ENCODE results near the gene SPATA20. TPM values are rescaled to one million over a fixed set of nuclear protein-coding genes. Genes with fewer than 3 reads are reported as not detected.
A peak's percentile ranks its signal among the peaks of the same experiment; 100 is the strongest.

The SPATA20 gene
- total RNA-seq, 2 experiments from 2014 or later: 29.9 to 35.2 TPM

DNA sequence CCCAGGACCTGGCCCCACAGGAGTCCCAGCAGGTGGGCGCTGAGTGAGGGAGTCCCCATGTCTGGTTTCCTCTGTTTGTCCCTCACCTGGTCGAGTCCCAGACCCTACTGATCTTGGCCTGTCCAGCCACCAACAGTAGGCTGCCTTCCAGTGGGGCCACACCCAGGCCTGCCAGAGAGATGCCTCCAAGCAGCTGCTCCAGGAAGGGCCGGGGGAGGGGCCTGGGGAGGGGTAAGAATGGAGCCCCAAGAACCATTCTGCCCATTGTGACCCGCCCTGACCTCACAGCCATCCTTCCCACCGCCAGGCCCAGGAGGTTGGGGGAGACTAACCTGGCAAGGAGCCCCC lies 736 bp downstream of the SPATA20 start:
- no peak for ATAC-seq
- H3K27ac Mint-ChIP-seq: peak overlapping the region; percentile 76
- no peak for DNase-seq
- CTCF ChIA-PET: interaction anchor here (1.0 to 3.2 kb wide), 7 partner anchors 13 to 304 kb away, joined by 3 to 15 read pairs (median 8); partner anchors contain the start of gene CACNA1G
- peaks cover 9% of the 10 kb centered on the region for H3K4me1 Mint-ChIP-seq
- peak overlapping the region; percentile 75 for H3K4me3 Mint-ChIP-seq
- H3K9me3 Mint-ChIP-seq (ENCODE audit: low read depth): no peaks in the 10 kb centered on the region
- peaks cover 9% of the 10 kb centered on the region for H3K27me3 Mint-ChIP-seq
- H3K36me3 Mint-ChIP-seq: no peaks in the 10 kb centered on the region

DNA sequence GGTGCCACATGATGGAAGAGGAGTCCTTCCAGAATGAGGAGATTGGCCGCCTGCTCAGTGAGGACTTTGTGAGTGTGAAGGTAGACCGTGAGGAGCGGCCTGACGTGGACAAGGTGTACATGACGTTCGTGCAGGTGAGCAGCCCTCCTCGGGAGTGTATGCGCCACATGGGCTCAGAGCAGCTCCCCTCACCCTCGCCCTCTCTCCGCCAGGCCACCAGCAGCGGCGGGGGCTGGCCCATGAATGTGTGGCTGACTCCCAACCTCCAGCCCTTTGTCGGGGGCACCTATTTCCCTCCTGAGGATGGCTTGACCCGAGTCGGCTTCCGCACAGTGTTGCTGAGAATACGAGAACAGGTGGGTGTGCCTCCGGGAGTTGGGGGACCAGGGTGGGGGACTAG lies 1.9 kb downstream of the SPATA20 start:
- DNase-seq (no peak), ATAC-seq (no peak)
- Mint-ChIP-seq H3K36me3 (no peaks in the 10 kb centered on the region), H3K4me3 (no peak overlapping the region), H3K27ac (no peak overlapping the region), H3K4me1 (peaks cover 8% of the 10 kb centered on the region), H3K9me3 (ENCODE audit: low read depth) (no peaks in the 10 kb centered on the region), H3K27me3 (peaks cover 9% of the 10 kb centered on the region)
- CTCF ChIA-PET: interaction anchor here (1.1 to 3.3 kb wide), 3 partner anchors 13 to 303 kb away, joined by 3 to 20 read pairs (median 4); no protein-coding TSS in a partner anchor

- no peak overlapping the region for H3K4me3 Mint-ChIP-seq
- DNase-seq (no peak), ATAC-seq (no peak)
- no peaks in the 10 kb centered on the region for H3K36me3 Mint-ChIP-seq
- no peak overlapping the region for H3K27ac Mint-ChIP-seq
- H3K27me3 Mint-ChIP-seq: peaks cover 9% of the 10 kb centered on the region
- H3K4me1 Mint-ChIP-seq: peaks cover 8% of the 10 kb centered on the region
- no peaks in the 10 kb centered on the region for H3K9me3 Mint-ChIP-seq (ENCODE audit: low read depth)
- CTCF ChIA-PET: interaction anchor here (1.1 to 3.3 kb wide), 3 partner anchors 13 to 303 kb away, joined by 3 to 20 read pairs (median 4); no protein-coding TSS in a partner anchor
Observed at GRCh38 chr17:50549256-50549941, 2.4 kb downstream of the SPATA20 start.

GRCh38 chr17:50549969-50550368 lies 3.0 kb downstream of the SPATA20 start:
- DNase-seq: no peak
- H3K4me3 Mint-ChIP-seq: no peak overlapping the region
- H3K36me3 Mint-ChIP-seq: no peaks in the 10 kb centered on the region
- no peak for ATAC-seq
- CTCF ChIA-PET: interaction anchor here (1.1 to 3.3 kb wide), 2 partner anchors 12 to 77 kb away, joined by 4 to 20 read pairs; no protein-coding TSS in a partner anchor
- H3K27me3 Mint-ChIP-seq: peaks cover 9% of the 10 kb centered on the region
- H3K27ac Mint-ChIP-seq: no peak overlapping the region
- no peaks in the 10 kb centered on the region for H3K9me3 Mint-ChIP-seq (ENCODE audit: low read depth)
- peaks cover 8% of the 10 kb centered on the region for H3K4me1 Mint-ChIP-seq

- Mint-ChIP-seq H3K4me3 (no peak overlapping the region), H3K27me3 (peaks cover 4% of the 10 kb centered on the region), H3K4me1 (peaks cover 8% of the 10 kb centered on the region), H3K36me3 (no peaks in the 10 kb centered on the region), H3K27ac (no peak overlapping the region), H3K9me3 (ENCODE audit: low read depth) (no peaks in the 10 kb centered on the region)
- DNase-seq: no peak
- CTCF ChIA-PET: interaction anchor here (1.4 to 3.3 kb wide), 2 partner anchors 25 to 76 kb away, joined by 3 to 20 read pairs; no protein-coding TSS in a partner anchor
- ATAC-seq: no peak
Observed at GRCh38 chr17:50550661-50551432, 3.9 kb downstream of the SPATA20 start.

- no peak overlapping the region for H3K4me3 Mint-ChIP-seq
- peaks cover 8% of the 10 kb centered on the region for H3K4me1 Mint-ChIP-seq
- no peaks in the 10 kb centered on the region for H3K9me3 Mint-ChIP-seq (ENCODE audit: low read depth)
- DNase-seq (no peak), ATAC-seq (no peak)
- H3K27me3 Mint-ChIP-seq: peaks cover under 1% of the 10 kb centered on the region
- no peak overlapping the region for H3K27ac Mint-ChIP-seq
- CTCF ChIA-PET: interaction anchor here (1.4 to 3.3 kb wide), 2 partner anchors 24 to 75 kb away, joined by 3 to 20 read pairs; no protein-coding TSS in a partner anchor
- H3K36me3 Mint-ChIP-seq: no peaks in the 10 kb centered on the region
Observed at GRCh38 chr17:50551433-50551815, 4.5 kb downstream of the SPATA20 start.

GRCh38 chr17:50551884-50552283 lies 4.9 kb downstream of the SPATA20 start:
- CTCF ChIA-PET: no interaction called here
- DNase-seq (no peak), ATAC-seq (no peak)
- H3K36me3 Mint-ChIP-seq: no peaks in the 10 kb centered on the region
- H3K27me3 Mint-ChIP-seq: no peaks in the 10 kb centered on the region
- no peak overlapping the region for H3K4me3 Mint-ChIP-seq
- H3K9me3 Mint-ChIP-seq (ENCODE audit: low read depth): no peaks in the 10 kb centered on the region
- H3K4me1 Mint-ChIP-seq: peaks cover 5% of the 10 kb centered on the region
- H3K27ac Mint-ChIP-seq: no peak overlapping the region

DNA sequence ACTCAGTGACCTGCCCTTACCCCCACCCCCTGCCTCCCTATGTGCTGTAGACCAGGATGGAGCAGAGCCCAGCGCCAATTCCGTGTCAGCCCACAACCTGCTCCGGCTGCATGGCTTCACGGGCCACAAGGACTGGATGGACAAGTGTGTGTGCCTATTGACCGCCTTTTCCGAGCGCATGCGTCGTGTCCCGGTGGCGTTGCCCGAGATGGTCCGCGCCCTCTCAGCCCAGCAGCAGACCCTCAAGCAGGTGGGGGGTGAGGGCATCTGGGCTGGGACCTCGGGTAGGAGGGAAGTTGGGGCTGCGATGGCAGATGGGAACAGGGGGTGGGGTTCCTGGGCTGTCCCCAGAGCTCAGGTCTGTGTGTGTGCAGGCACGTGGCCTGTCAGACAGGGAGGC lies 7.2 kb downstream of the SPATA20 start:
- Mint-ChIP-seq H3K4me3 (no peak overlapping the region), H3K36me3 (no peaks in the 10 kb centered on the region), H3K9me3 (ENCODE audit: low read depth) (no peaks in the 10 kb centered on the region), H3K27ac (no peak overlapping the region), H3K4me1 (peaks cover 4% of the 10 kb centered on the region), H3K27me3 (peaks cover 21% of the 10 kb centered on the region)
- no peak for ATAC-seq
- DNase-seq: no peak
- CTCF ChIA-PET: no interaction called here

GRCh38 chr17:50556803-50557202 lies 9.8 kb downstream of the SPATA20 start:
- CTCF ChIA-PET: interaction anchor here (1.3 kb wide), 1 partner anchor 71 kb away, joined by 4 read pairs; no protein-coding TSS in a partner anchor
- Mint-ChIP-seq H3K4me1 (peaks cover 13% of the 10 kb centered on the region), H3K27me3 (peaks cover 31% of the 10 kb centered on the region), H3K9me3 (ENCODE audit: low read depth) (no peaks in the 10 kb centered on the region), H3K36me3 (no peaks in the 10 kb centered on the region), H3K4me3 (no peak overlapping the region), H3K27ac (no peak overlapping the region)
- no peak for DNase-seq
- ATAC-seq: no peak

GRCh38 chr17:50557630-50558029 lies 10.7 kb downstream of the SPATA20 start:
- Mint-ChIP-seq H3K27ac (no peak overlapping the region), H3K36me3 (no peaks in the 10 kb centered on the region), H3K27me3 (peaks cover 38% of the 10 kb centered on the region), H3K4me3 (no peak overlapping the region), H3K4me1 (peaks cover 18% of the 10 kb centered on the region), H3K9me3 (ENCODE audit: low read depth) (no peaks in the 10 kb centered on the region)
- ATAC-seq (no peak), DNase-seq (no peak)
- CTCF ChIA-PET: no interaction called here

DNA sequence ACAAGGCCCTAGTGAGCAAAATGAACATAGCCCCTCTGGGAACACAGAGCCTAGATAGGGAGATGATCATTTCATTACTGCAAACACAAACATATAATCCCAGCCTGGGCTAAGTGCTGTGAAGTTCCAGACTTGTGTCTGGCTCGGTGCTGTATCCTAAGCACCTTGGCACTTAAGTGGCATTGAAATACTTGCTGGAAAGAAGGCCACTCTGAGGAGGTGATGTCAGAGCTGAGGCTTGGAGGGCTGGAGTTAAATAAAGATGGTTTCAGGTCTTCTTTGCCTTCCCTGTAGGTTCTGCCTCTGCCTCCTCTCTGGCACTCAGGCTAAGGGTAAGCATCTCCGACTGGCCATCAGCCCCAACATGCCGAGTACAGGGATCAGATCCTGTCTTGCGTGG lies 11.1 kb downstream of the SPATA20 start:
- no peak for DNase-seq
- no peak overlapping the region for H3K4me3 Mint-ChIP-seq
- CTCF ChIA-PET: no interaction called here
- no peaks in the 10 kb centered on the region for H3K36me3 Mint-ChIP-seq
- no peak for ATAC-seq
- no peak overlapping the region for H3K27ac Mint-ChIP-seq
- H3K9me3 Mint-ChIP-seq (ENCODE audit: low read depth): no peaks in the 10 kb centered on the region
- H3K4me1 Mint-ChIP-seq: peaks cover 18% of the 10 kb centered on the region
- H3K27me3 Mint-ChIP-seq: peaks cover 43% of the 10 kb centered on the region

DNA sequence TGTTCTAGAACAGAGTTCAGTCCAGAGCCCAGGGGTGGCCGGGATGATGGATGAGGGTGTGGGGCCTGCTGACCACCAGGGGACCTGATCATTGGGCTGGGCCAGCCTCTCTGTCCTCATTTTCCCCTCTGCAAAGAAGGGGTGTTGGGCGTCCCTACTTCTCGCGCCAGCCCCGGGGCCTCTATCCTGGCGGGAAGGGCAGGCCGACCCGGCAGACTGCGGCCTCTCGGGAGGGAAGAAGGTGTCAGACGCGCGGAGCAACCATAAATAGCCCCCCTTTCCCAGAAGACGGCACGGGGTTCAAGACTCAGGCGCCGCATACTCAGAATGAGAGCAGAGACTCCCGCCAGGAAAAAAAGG lies 11.6 kb downstream of the SPATA20 start:
- Mint-ChIP-seq H3K27ac (no peak overlapping the region), H3K36me3 (no peaks in the 10 kb centered on the region), H3K4me1 (peaks cover 18% of the 10 kb centered on the region), H3K9me3 (ENCODE audit: low read depth) (no peaks in the 10 kb centered on the region), H3K27me3 (peaks cover 47% of the 10 kb centered on the region), H3K4me3 (no peak overlapping the region)
- ATAC-seq (no peak), DNase-seq (no peak)
- CTCF ChIA-PET: no interaction called here

DNA sequence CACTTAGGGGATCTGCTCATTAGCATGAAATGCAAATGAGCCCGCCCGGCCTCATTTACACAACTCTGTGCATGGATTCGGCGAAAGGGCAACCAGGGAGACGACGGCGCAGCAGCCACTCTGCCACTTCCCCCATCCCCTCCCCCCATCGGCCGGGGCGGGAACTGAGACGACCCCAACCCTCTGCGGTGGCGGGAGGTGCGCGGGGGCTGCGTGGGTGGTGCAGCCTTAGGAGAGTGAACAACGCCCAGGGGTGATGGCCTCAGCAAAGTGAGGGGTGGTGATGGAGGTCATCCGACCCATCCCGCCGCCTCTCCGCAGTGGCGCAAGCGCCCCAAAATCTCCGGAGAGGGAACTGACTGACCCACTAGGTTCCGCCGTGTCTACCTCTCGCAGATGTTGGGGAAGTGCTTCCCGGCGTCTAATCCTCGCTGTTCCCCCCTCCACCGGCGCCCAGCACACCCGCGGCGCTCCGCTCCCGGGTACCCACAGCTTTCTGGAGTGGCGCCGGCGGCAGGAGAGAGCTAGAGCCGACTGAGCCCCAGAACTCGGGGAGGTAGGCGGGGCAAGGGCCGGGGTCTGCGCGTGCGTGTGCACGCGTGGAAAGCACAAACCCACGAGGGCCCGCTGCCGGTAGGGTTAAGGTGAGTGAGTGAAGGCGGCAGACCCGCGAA lies 12.1 kb downstream of the SPATA20 start:
- Mint-ChIP-seq H3K27ac (no peak overlapping the region), H3K9me3 (ENCODE audit: low read depth) (no peaks in the 10 kb centered on the region), H3K27me3 (peaks cover 52% of the 10 kb centered on the region), H3K4me3 (no peak overlapping the region), H3K36me3 (no peaks in the 10 kb centered on the region), H3K4me1 (peaks cover 18% of the 10 kb centered on the region)
- ATAC-seq (no peak), DNase-seq (no peak)
- CTCF ChIA-PET: interaction anchor here (1.0 kb wide), 1 partner anchor 80 kb away, joined by 3 read pairs; no protein-coding TSS in a partner anchor

Data from activated CD8-positive, alpha-beta memory T cell treated with anti-CD3 and anti-CD28 coated beads, Interleukin-2, amount 10 ng/mL, durations not matched to agents 7 days and 5 days (primary cell).